HepG2 (cell line): ENCODE measurements around the gene ZBTB26. TPM values are rescaled to one million over a fixed set of nuclear protein-coding genes. Genes with fewer than 3 reads are reported as not detected.

Experiments
- BHLHE40 ChIP-seq: IDR thresholded peaks from 2 replicates; pipeline ENCODE4 v1.6.1; 2011; ENCODE audit warnings: low read length, improper control_type of control experiment
- CBFB ChIP-seq: sonication (generic); formaldehyde crosslinking; IDR thresholded peaks from 2 replicates; pipeline ENCODE4 v1.4.0; 2020; ENCODE audit warnings: missing genetic modification reagents
- CENPBD1 ChIP-seq: sonication (generic); formaldehyde crosslinking; IDR thresholded peaks from 2 replicates; pipeline ENCODE4 v1.8.0; 2022; ENCODE audit warnings: missing genetic modification reagents, low read depth, mild to moderate bottlenecking, borderline replicate concordance
- ELF4 ChIP-seq: sonication (generic); formaldehyde crosslinking; IDR thresholded peaks from 2 replicates; pipeline ENCODE4 v1.5.0; 2020; ENCODE audit warnings: missing genetic modification reagents, mild to moderate bottlenecking, moderate library complexity, borderline replicate concordance
- EZH2 ChIP-seq: conservative IDR thresholded peaks from 2 replicates; pipeline ENCODE4 v1.6.1; 2012; ENCODE audit warnings: mild to moderate bottlenecking, low read depth, low read length, moderate library complexity
- FOXP1 ChIP-seq, 2 experiments: fragments of 450-650 bp in 1 of 2; IDR thresholded peaks; 2 replicates each; pipeline ENCODE4 v1.6.1; 2017 to 2018; ENCODE audit warnings: antibody characterized with exemption in 1 of 2
- LCORL ChIP-seq, 2 experiments: fragments of 450-650 bp in 1 of 2; sonication (generic) in 1 of 2; formaldehyde crosslinking in 1 of 2; IDR thresholded peaks; 2 replicates each; pipeline versions ENCODE4 v1.5.0 to v1.6.1; 2017 to 2020; ENCODE audit warnings: antibody characterized with exemption in 1 of 2, missing genetic modification reagents in 1 of 2
- MAFG ChIP-seq: sonication (generic); formaldehyde crosslinking; IDR thresholded peaks from 2 replicates; pipeline ENCODE4 v1.5.1; 2020; ENCODE audit warnings: mild to moderate bottlenecking, missing genetic modification reagents
- MLX ChIP-seq: IDR thresholded peaks from 2 replicates; pipeline ENCODE4 v1.6.1; 2016
- NR2F1 ChIP-seq, 2 experiments: fragments of 450-650 bp in 1 of 2; formaldehyde crosslinking in 1 of 2; IDR thresholded peaks; 2 replicates each; pipeline versions ENCODE4 v1.5.0 to v1.6.1; 2016 to 2020; ENCODE audit warnings: mild to moderate bottlenecking in 1 of 2, missing compliant biosample characterization in 1 of 2, missing genetic modification reagents in 1 of 2, moderate library complexity in 1 of 2
- SKIL ChIP-seq: sonication (generic); formaldehyde crosslinking; IDR thresholded peaks from 2 replicates; pipeline ENCODE4 v1.8.0; 2022; ENCODE audit warnings: missing genetic modification reagents, mild to moderate bottlenecking, moderate library complexity, borderline replicate concordance
- USF2 ChIP-seq, 2 experiments: sonication (generic) in 1 of 2; formaldehyde crosslinking in 1 of 2; IDR thresholded peaks; 2 replicates each; pipeline versions ENCODE4 v1.5.1 to v1.6.1; 2011 to 2020; ENCODE audit warnings: borderline replicate concordance in 1 of 2, low read depth in 1 of 2, low read length in 1 of 2, mild to moderate bottlenecking in 1 of 2, missing genetic modification reagents in 1 of 2, moderate library complexity in 1 of 2
- ZBTB8A ChIP-seq: sonication (generic); formaldehyde crosslinking; IDR thresholded peaks from 2 replicates; pipeline ENCODE4 v1.4.0; 2020; ENCODE audit warnings: mild to moderate bottlenecking, low read depth, missing genetic modification reagents, borderline replicate concordance
- ZC3H4 ChIP-seq: sonication (generic); formaldehyde crosslinking; IDR thresholded peaks from 2 replicates; pipeline ENCODE4 v1.4.0; 2020; ENCODE audit warnings: missing genetic modification reagents, borderline replicate concordance
- ZNF296 ChIP-seq: sonication (generic); formaldehyde crosslinking; conservative IDR thresholded peaks from 2 replicates; pipeline ENCODE4 v1.5.0; 2020; ENCODE audit warnings: mild to moderate bottlenecking, missing genetic modification reagents
- ZNF616 ChIP-seq: sonication (generic); formaldehyde crosslinking; IDR thresholded peaks from 2 replicates; pipeline ENCODE4 v1.5.0; 2020; ENCODE audit warnings: low read depth, mild to moderate bottlenecking, missing genetic modification reagents
- ZNF776 ChIP-seq: sonication (generic); formaldehyde crosslinking; IDR thresholded peaks from 2 replicates; pipeline ENCODE4 v1.4.0; 2020; ENCODE audit warnings: mild to moderate bottlenecking, missing genetic modification reagents
- ZNF781 ChIP-seq: sonication (generic); formaldehyde crosslinking; IDR thresholded peaks from 2 replicates; pipeline ENCODE4 v1.5.1; 2020; ENCODE audit warnings: borderline replicate concordance, mild to moderate bottlenecking, missing genetic modification reagents; ENCODE audit errors: not compliant biosample characterization
- ZNF784 ChIP-seq: sonication (generic); formaldehyde crosslinking; IDR thresholded peaks from 2 replicates; pipeline ENCODE4 v1.5.1; 2020; ENCODE audit warnings: missing genetic modification reagents, mild to moderate bottlenecking, borderline replicate concordance
- ZNF839 ChIP-seq: sonication (generic); formaldehyde crosslinking; IDR thresholded peaks from 2 replicates; pipeline ENCODE4 v1.4.0; 2020; ENCODE audit warnings: missing genetic modification reagents, mild to moderate bottlenecking, borderline replicate concordance
- polyA plus RNA-seq, 8 experiments: library from polyadenylated mRNA; depleted of rRNA in 3 of 8; stranded (reverse) in 7 of 8; unstranded in 1 of 8; fragments of >200 nt; fragmentation: Illumina TruSeq in 4 of 8; extraction: Trizol in 4 of 8; gene quantifications; 2 replicates each; pipeline versions ENCODE4 v1.2.1 to v1.2.3, GENCODE V29; 2011 to 2016; ENCODE audit warnings: low read depth in 4 of 8, missing spikeins in 1 of 8, mixed read lengths in 1 of 8; ENCODE audit not compliant: insufficient read depth in 1 of 8
- total RNA-seq, 5 experiments: library from RNA; depleted of rRNA; stranded (reverse); fragments of >200 nt; fragmentation: Illumina TruSeq; extraction: Trizol; gene quantifications; 2 replicates each; pipeline ENCODE4 v1.2.3, GENCODE V29; 2016; ENCODE audit warnings: low read depth in 1 of 5

Gene ZBTB26
- total and polyA plus RNA-seq, 2 of the 13 experiments (the other 11 are each of a cell fraction or from before 2014, with no cell fraction given) = 4.5 to 8.6 TPM

GRCh38 chr9:122904823-122905710 lies 26.2 kb downstream of the ZBTB26 start, which contains the start of gene RC3H2 (continued):
- TF ChIP-seq CENPBD1 (CRISPR knock-in tag) (no peak), ZNF784 (CRISPR knock-in tag) (0 out of 2 replicates have a peak, but pooled peaks have one; percentile 30), ZNF296 (CRISPR knock-in tag) (no peak), FOXP1 (IDR thresholded peaks at IDR 0.05) (no peak), FOXP1 (CRISPR knock-in tag; IDR thresholded peaks at IDR 0.05) (no peak), ELF4 (CRISPR knock-in tag) (no peak), NR2F1 (CRISPR knock-in tag; IDR thresholded peaks at IDR 0.05) (no peak), ZC3H4 (CRISPR knock-in tag) (no peak), MLX (CRISPR knock-in tag) (peak; percentile 83; the same call in 1 of the 2 replicates), ZBTB8A (no peak), MAFG (CRISPR knock-in tag) (no peak), ZNF781 (CRISPR knock-in tag) (no peak), USF2 (IDR thresholded peaks at IDR 0.05; ENCODE audit: low read depth, low read length) (peak; percentile 94), USF2 (CRISPR knock-in tag; IDR thresholded peaks at IDR 0.05; ENCODE audit: borderline replicate concordance) (peak; percentile 95; the same call in 1 of the 2 replicates), ZNF776 (CRISPR knock-in tag) (0 out of 2 replicates have a peak, but pooled peaks have one; percentile 64), EZH2 (no peak), LCORL (IDR thresholded peaks at IDR 0.05) (peak; percentile 59), LCORL (CRISPR knock-in tag; IDR thresholded peaks at IDR 0.05) (peak; percentile 75), BHLHE40 (peak; percentile 93), SKIL (CRISPR knock-in tag) (no peak), ZNF839 (CRISPR knock-in tag) (no peak), CBFB (CRISPR knock-in tag) (no peak; the same call in 1 of the 2 replicates), ZNF616 (CRISPR knock-in tag) (0 out of 2 replicates have a peak, but pooled peaks have one; percentile 49)
